GM12878 (cell line): ENCODE data around the gene UTP3. TPM values are rescaled to one million over a fixed set of nuclear protein-coding genes. Genes with fewer than 3 reads are reported as not detected.

Experiments used
- ATAC-seq: fragments of 200-7000 bp; cut with Tn5 transposase; 3 replicates; pipeline ENCODE4 v1.9.1; 2020; ENCODE audit warnings: mild to moderate bottlenecking, moderate library complexity
- BruUV-seq: library from RNA; stranded (reverse); fragments of 400-500 nt; replicated peaks from 2 replicates; lab custom pipeline; 2021; lab: Mats Ljungman, UMichigan
- CTCF ChIA-PET: fragments of 300-600 bp; sonication (Branson Sonifier 250); formaldehyde crosslinking; extraction: SDS; loops from one replicate; lab custom pipeline; 2021; ENCODE audit warnings: inconsistent platforms; lab: Yijun Ruan, JAX
- POLR2A ChIA-PET: fragments of 350-600 bp; formaldehyde crosslinking; extraction: SDS; loops from one replicate; lab custom pipeline; 2021; ENCODE audit warnings: inconsistent platforms; lab: Charles Lee
- RAD21 ChIA-PET: fragments of 300-600 bp; sonication (Branson Sonifier 250); formaldehyde crosslinking; loops from one replicate; lab custom pipeline; 2023; ENCODE audit warnings: antibody characterized with exemption; ENCODE audit not compliant: unreplicated experiment; lab: Charles Lee
- SMC1A ChIA-PET: fragments of 300-600 bp; sonication (Branson Sonifier 250); formaldehyde crosslinking; loops from one replicate; lab custom pipeline; 2023; ENCODE audit not compliant: unreplicated experiment, uncharacterized antibody; lab: Charles Lee
- DNase-seq: peaks from one replicate; pipeline ENCODE4 v3.0.0-alpha.2; 2011; ENCODE audit warnings: low read depth, low spot score
- FAIRE-seq: peaks from 3 replicates; lab custom pipeline; 2011; peaks lifted over from hg19 to GRCh38; lab: Jason Lieb, UNC
- H2AFZ ChIP-seq: 2 replicates; pipeline ENCODE4 v1.6.0; 2011; ENCODE audit warnings: low read depth, low read length, control low read depth; ENCODE audit not compliant: control insufficient read depth
- H3K27ac ChIP-seq: 2 replicates; pipeline ENCODE4 v1.5.1; 2011; ENCODE audit warnings: control low read depth; ENCODE audit not compliant: control insufficient read depth, insufficient read depth
- H3K27me3 ChIP-seq, 2 experiments: replicated peaks in 1 of 2; 2 replicates each; pipeline versions ENCODE4 v1.6.0 to v1.6.1; 2011; ENCODE audit warnings: low read length in 1 of 2; ENCODE audit not compliant: control insufficient read depth in 2 of 2, insufficient read depth in 2 of 2
- H3K36me3 ChIP-seq, 2 experiments: 2 replicates each; pipeline ENCODE4 v1.5.1; 2011; ENCODE audit warnings: low read length in 1 of 2; ENCODE audit not compliant: control insufficient read depth in 2 of 2, insufficient read depth in 2 of 2
- H3K4me1 ChIP-seq: 2 replicates; pipeline ENCODE4 v1.6.1; 2011; ENCODE audit warnings: mild to moderate bottlenecking, low read length, moderate library complexity, mixed read lengths; ENCODE audit not compliant: control insufficient read depth, insufficient read depth
- H3K4me2 ChIP-seq: 2 replicates; pipeline ENCODE4 v1.6.0; 2011; ENCODE audit warnings: control low read depth; ENCODE audit not compliant: control insufficient read depth, insufficient read depth
- H3K4me3 ChIP-seq: fragments of 200-600 bp; sonication (generic); 2 replicates; pipeline ENCODE4 v1.5.1; 2016
- H3K79me2 ChIP-seq: 2 replicates; pipeline ENCODE4 v1.6.0; 2011; ENCODE audit warnings: low read length; ENCODE audit not compliant: control insufficient read depth, insufficient read depth
- H3K9ac ChIP-seq: 2 replicates; pipeline ENCODE4 v1.8.0; 2011; ENCODE audit warnings: low read length, control low read depth, mixed read lengths; ENCODE audit not compliant: control insufficient read depth, insufficient read depth
- H3K9me3 ChIP-seq: replicated peaks from 3 replicates; pipeline ENCODE4 v1.5.1; 2011; ENCODE audit warnings: mild to moderate bottlenecking, low read length; ENCODE audit not compliant: control insufficient read depth, insufficient read depth
- H4K20me1 ChIP-seq: 2 replicates; pipeline ENCODE4 v1.6.0; 2011; ENCODE audit not compliant: control insufficient read depth, insufficient read depth
- RAD51 ChIP-seq: fragments of 450-650 bp; IDR thresholded peaks from 2 replicates; pipeline ENCODE4 v1.6.1; 2016; ENCODE audit warnings: moderate library complexity, mild to moderate bottlenecking, inconsistent platforms
- SMARCA5 ChIP-seq: fragments of 450-650 bp; IDR thresholded peaks from 2 replicates; pipeline ENCODE4 v1.6.1; 2017; ENCODE audit warnings: mild to moderate bottlenecking
- TCF3 ChIP-seq: IDR thresholded peaks from 2 replicates; pipeline ENCODE4 v1.6.1; 2012; ENCODE audit warnings: low read depth, mild to moderate bottlenecking, low read length, borderline replicate concordance; ENCODE audit not compliant: insufficient read depth
- WGBS: methylation state at CpG from one replicate; pipeline ENCODE4 v1.1.6; 2016; ENCODE audit warnings: low lambda C conversion rate; ENCODE audit not compliant: insufficient replicate concordance, insufficient coverage; ENCODE audit errors: missing lambda C conversion rate; 5-methylcytosine and 5-hydroxymethylcytosine counted together
- in situ Hi-C: fragments of 300-500 bp; cut with MboI; formaldehyde crosslinking; loops from 9 replicates; pipeline ENCODE4 v1.14.3; 2018; ENCODE audit warnings: mixed read lengths
- intact Hi-C: fragments of 100-400 bp; cut with micrococcal nuclease; formaldehyde crosslinking; loops from one replicate; pipeline ENCODE4 v1.14.2; 2022; ENCODE audit not compliant: unreplicated experiment
- polyA plus RNA-seq, 11 experiments: library from polyadenylated mRNA; depleted of rRNA in 4 of 11; unstranded in 6 of 11; stranded (reverse) in 5 of 11; fragments of >200 nt; fragmentation: Nextera tagmentation in 4 of 11; fragmentation: Illumina TruSeq in 1 of 11; extraction: Ambion mirVana in 4 of 11; extraction: Trizol in 1 of 11; gene quantifications; 1 replicate in 1 of 11; 2 replicates in 10 of 11; pipeline versions ENCODE4 v1.2.1 to v1.2.3, GENCODE V29; 2011 to 2016; ENCODE audit warnings: inconsistent platforms in 2 of 11, missing spikeins in 2 of 11, low read depth in 1 of 11
- total RNA-seq, 4 experiments: library from RNA; depleted of rRNA in 3 of 4; stranded (reverse); fragments of >200 nt in 3 of 4; fragmentation: Illumina TruSeq in 1 of 4; extraction: Trizol in 1 of 4; gene quantifications; 2 replicates each; pipeline versions ENCODE4 v1.2.1 to v1.2.3, GENCODE V29; 2013 to 2021
- TF ChIP-seq, protein P1 (sequence below): IDR thresholded peaks from 2 replicates; pipeline ENCODE4 v1.6.1; 2012; ENCODE audit warnings: low read depth, low read length, improper control_type of control experiment

UTP3 gene
- total and polyA plus RNA-seq, 10 of the 15 experiments (the other 5 are each of a cell fraction or from before 2014, with no cell fraction given): 15.8 to 60.7 (median 22.5) TPM

DNA sequence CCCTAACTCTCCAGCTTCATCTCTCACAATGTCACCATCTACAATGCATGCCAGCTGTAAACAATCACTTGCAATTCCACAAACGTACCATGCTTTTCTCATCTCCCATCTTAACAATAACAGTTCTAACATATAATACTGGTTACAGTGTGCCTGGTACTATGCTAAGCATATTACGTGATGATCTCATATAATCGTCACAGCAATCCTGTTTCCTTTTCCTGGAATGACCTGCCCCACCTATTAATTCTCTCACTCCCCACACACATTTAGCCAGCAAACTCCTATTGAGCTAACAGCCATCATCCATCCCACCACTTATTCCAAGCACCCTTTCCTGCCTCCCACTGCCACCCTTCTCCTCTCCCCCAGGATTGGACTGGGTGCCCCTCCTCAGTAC, 29.9 kb upstream of the UTP3 start:
- Histone ChIP-seq H3K27ac (no peak overlapping the region), H3K9ac (no peak overlapping the region), H3K36me3 (peaks cover 0 to 3% of the 10 kb centered on the region in 2 experiments; a peak in 1 of 4 replicates), H3K9me3 (no peaks in the 10 kb centered on the region), H3K4me3 (no peak overlapping the region), H3K4me2 (no peak overlapping the region), H2AFZ (no peak overlapping the region), H4K20me1 (no peaks in the 10 kb centered on the region), H3K4me1 (no peaks in the 10 kb centered on the region; the same call in 1 of the 2 replicates), H3K27me3 (no peaks in the 10 kb centered on the region), H3K79me2 (peaks cover 3% of the 10 kb centered on the region)
- no peak for ATAC-seq
- no peak for DNase-seq
- 43% methylated on average over 3 of the region's 3 CpGs for WGBS
- in situ Hi-C loops (no loop called here), intact Hi-C loops (loop anchor here (10.0 kb wide), 2 partner anchors 526 to 606 kb away; no protein-coding TSS in a partner anchor)
- CTCF ChIA-PET: no interaction called here
- SMC1A ChIA-PET: interaction anchor here (0.6 to 2.9 kb wide), 5 partner anchors 8 to 474 kb away, joined by 3 to 17 read pairs (median 3); partner anchors contain the start of gene JCHAIN
- FAIRE-seq: no peak
- POLR2A ChIA-PET: interaction anchor here (0.6 to 1.5 kb wide), 2 partner anchors 10 to 364 kb away, joined by 3 to 5 read pairs; no protein-coding TSS in a partner anchor
- TF ChIP-seq TCF3: no peak
- no peak for TF ChIP-seq SMARCA5
- RAD21 ChIA-PET: interaction anchor here (1.0 to 2.6 kb wide), 2 partner anchors 7 to 45 kb away, joined by 3 to 8 read pairs; partner anchors contain the start of gene JCHAIN
- no TSS peak for BruUV-seq

DNA sequence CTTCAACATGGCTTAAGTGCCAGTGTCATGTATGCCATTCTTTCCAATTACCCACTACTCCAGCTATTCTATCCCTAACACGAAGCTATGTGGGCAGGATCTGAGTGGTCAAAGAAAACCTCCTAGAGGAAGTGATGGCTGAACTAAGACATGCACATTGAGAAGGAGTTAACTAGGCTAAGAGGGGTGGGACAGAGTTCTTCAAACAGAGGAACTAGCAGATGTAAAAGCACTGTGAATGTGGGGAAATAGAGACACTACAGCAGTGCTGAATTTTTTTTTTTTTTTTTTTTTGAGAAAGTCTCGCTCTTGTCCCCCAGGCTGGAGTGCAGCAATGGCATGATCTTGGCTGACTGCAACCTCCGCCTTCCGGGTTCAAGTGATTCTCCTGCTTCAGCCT, 28.2 kb upstream of the UTP3 start:
- WGBS: 86% methylated on average over 4 of the region's 4 CpGs
- H2AFZ ChIP-seq: no peak overlapping the region
- FAIRE-seq (no peak), ATAC-seq (peak; percentile 45), DNase-seq (no peak)
- no peak overlapping the region for H3K4me3 ChIP-seq
- H3K79me2 ChIP-seq: peaks cover 10% of the 10 kb centered on the region
- intact Hi-C loops (no loop called here), in situ Hi-C loops (no loop called here)
- H3K27ac ChIP-seq: no peak overlapping the region
- POLR2A ChIA-PET: interaction anchor here (0.7 kb wide), 1 partner anchor 159 kb away, joined by 4 read pairs; no protein-coding TSS in a partner anchor
- no peak for TF ChIP-seq RAD51
- TF ChIP-seq, protein P1, sequence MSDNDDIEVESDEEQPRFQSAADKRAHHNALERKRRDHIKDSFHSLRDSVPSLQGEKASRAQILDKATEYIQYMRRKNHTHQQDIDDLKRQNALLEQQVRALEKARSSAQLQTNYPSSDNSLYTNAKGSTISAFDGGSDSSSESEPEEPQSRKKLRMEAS: no peak
- H3K4me1 ChIP-seq: no peaks in the 10 kb centered on the region; the same call in 1 of the 2 replicates
- CTCF ChIA-PET: interaction anchor here (0.6 to 1.8 kb wide), 3 partner anchors 9 to 17 kb away, joined by 4 read pairs; no protein-coding TSS in a partner anchor
- RAD21 ChIA-PET: interaction anchor here (0.6 to 2.2 kb wide), 5 partner anchors 25 to 407 kb away, joined by 3 to 7 read pairs (median 3); no protein-coding TSS in a partner anchor
- BruUV-seq: no TSS peak
- H4K20me1 ChIP-seq: no peaks in the 10 kb centered on the region
- H3K27me3 ChIP-seq: no peaks in the 10 kb centered on the region
- H3K36me3 ChIP-seq: peaks cover 0 to 3% of the 10 kb centered on the region in 2 experiments; a peak in 1 of 4 replicates
- 0 out of 2 replicates have a peak overlapping the region, but pooled peaks have one; percentile 15 for H3K4me2 ChIP-seq
- H3K9ac ChIP-seq: no peak overlapping the region
- H3K9me3 ChIP-seq: no peaks in the 10 kb centered on the region
- SMC1A ChIA-PET: interaction anchor here (1.2 to 13.0 kb wide), 4 partner anchors 19 to 74 kb away, joined by 3 to 170 read pairs (median 6); no protein-coding TSS in a partner anchor
